Measurements from ENCODE around the gene TMEM131.

The TMEM131 gene

DNA sequence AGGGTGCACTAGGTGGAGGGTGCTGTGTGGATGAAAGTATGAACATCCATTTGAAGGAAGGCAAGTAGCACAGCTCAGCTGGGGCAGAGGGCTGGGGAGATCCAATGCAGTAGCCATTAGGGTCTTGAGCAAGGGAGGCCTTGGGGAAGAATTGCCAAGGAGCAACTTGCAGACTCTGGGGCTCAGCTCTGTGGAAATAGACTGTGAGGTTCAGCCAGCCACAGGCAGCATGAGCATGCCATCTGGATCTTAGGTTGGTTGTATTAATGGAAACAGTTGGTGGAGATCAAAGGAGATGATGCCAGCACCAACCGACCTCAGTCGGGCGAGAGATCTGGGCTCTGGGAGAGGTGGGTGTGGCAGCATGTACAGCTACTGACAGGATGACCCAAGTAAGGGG lies 276.8 kb downstream of the TMEM131 start:
- Histone ChIP-seq H2BK12ac (ENCODE audit: low read length) (no peak overlapping the region), H3K9ac (ENCODE audit: low read depth, low read length, poor library complexity) (no peak overlapping the region), H2AFZ (ENCODE audit: low read length) (no peak overlapping the region), H3K4me3 (ENCODE audit: low read length in 2 of 2) (no peak overlapping the region), H4K8ac (ENCODE audit: low read depth, low read length) (no peak overlapping the region), H3K4ac (ENCODE audit: low read length) (no peak overlapping the region), H2BK15ac (ENCODE audit: low read length) (no peak overlapping the region), H3K27me3 (ENCODE audit: control insufficient read depth in 3 of 3, insufficient read depth in 3 of 3, low read depth in 1 of 3, low read length in 3 of 3) (no peaks in the 10 kb centered on the region), H3K14ac (ENCODE audit: low read length) (no peak overlapping the region), H3K36me3 (replicated peaks in 1 of 2; ENCODE audit: control insufficient read depth in 2 of 2, insufficient read depth in 2 of 2, low read length in 2 of 2) (no peaks in the 10 kb centered on the region), H2AK5ac (ENCODE audit: low read depth, low read length) (peak overlapping the region; percentile 34), H3K23ac (ENCODE audit: low read depth, low read length, poor library complexity) (no peak overlapping the region), H3K4me1 (ENCODE audit: control insufficient read depth in 2 of 2, insufficient read depth in 1 of 2, low read depth in 1 of 2, low read length in 2 of 2) (peaks cover 2 to 4% of the 10 kb centered on the region in 2 donors), H3K9me3 (replicated peaks in 1 of 2; ENCODE audit: control insufficient read depth in 2 of 2, insufficient read depth in 1 of 2, low read depth in 1 of 2, low read length in 2 of 2) (no peaks in the 10 kb centered on the region), H3K27ac (replicated peaks; ENCODE audit: low read length) (no peak overlapping the region), H4K91ac (ENCODE audit: low read depth, low read length, poor library complexity) (no peak overlapping the region), H2BK5ac (ENCODE audit: low read length) (no peak overlapping the region), H3K18ac (ENCODE audit: low read length) (no peak overlapping the region), H3K79me1 (ENCODE audit: low read depth, low read length) (no peaks in the 10 kb centered on the region), H3K4me2 (ENCODE audit: insufficient read depth, low read length, poor library complexity, severe bottlenecking) (no peak overlapping the region), H2BK120ac (ENCODE audit: low read depth, low read length) (no peak overlapping the region)
- WGBS, 2 donors (ENCODE audit: extremely low coverage in 2 of 2, insufficient read length in 2 of 2, insufficient replicate concordance in 1 of 2) = no CpG with 5 or more reads among the region's 3 CpGs
- no peak for DNase-seq (ENCODE audit: low spot score)

- H3K23ac ChIP-seq (ENCODE audit: low read depth, low read length, poor library complexity) = no peak overlapping the region
- H3K9me3 ChIP-seq (replicated peaks in 1 of 2; ENCODE audit: control insufficient read depth in 2 of 2, insufficient read depth in 1 of 2, low read depth in 1 of 2, low read length in 2 of 2) = no peaks in the 10 kb centered on the region
- H2AK5ac ChIP-seq (ENCODE audit: low read depth, low read length) = peak overlapping the region; percentile 24
- no peaks in the 10 kb centered on the region for H3K36me3 ChIP-seq (replicated peaks in 1 of 2; ENCODE audit: control insufficient read depth in 2 of 2, insufficient read depth in 2 of 2, low read length in 2 of 2)
- no peak overlapping the region for H2BK120ac ChIP-seq (ENCODE audit: low read depth, low read length)
- peak overlapping the region in 1 of 2 donors; percentile 6 for H3K4me3 ChIP-seq (ENCODE audit: low read length in 2 of 2)
- peaks cover 2 to 4% of the 10 kb centered on the region in 2 donors for H3K4me1 ChIP-seq (ENCODE audit: control insufficient read depth in 2 of 2, insufficient read depth in 1 of 2, low read depth in 1 of 2, low read length in 2 of 2)
- H2BK12ac ChIP-seq (ENCODE audit: low read length) = no peak overlapping the region
- no peak overlapping the region for H3K4me2 ChIP-seq (ENCODE audit: insufficient read depth, low read length, poor library complexity, severe bottlenecking)
- no peak overlapping the region for H2BK15ac ChIP-seq (ENCODE audit: low read length)
- H3K27me3 ChIP-seq (ENCODE audit: control insufficient read depth in 3 of 3, insufficient read depth in 3 of 3, low read depth in 1 of 3, low read length in 3 of 3) = no peaks in the 10 kb centered on the region
- H3K27ac ChIP-seq (replicated peaks; ENCODE audit: low read length) = no peak overlapping the region
- no peak overlapping the region for H4K8ac ChIP-seq (ENCODE audit: low read depth, low read length)
- H3K18ac ChIP-seq (ENCODE audit: low read length) = peak overlapping the region; percentile 33
- no peak overlapping the region for H3K14ac ChIP-seq (ENCODE audit: low read length)
- H3K4ac ChIP-seq (ENCODE audit: low read length) = no peak overlapping the region
- H3K9ac ChIP-seq (ENCODE audit: low read depth, low read length, poor library complexity) = no peak overlapping the region
- DNase-seq (ENCODE audit: low spot score) = no peak
- no peaks in the 10 kb centered on the region for H3K79me1 ChIP-seq (ENCODE audit: low read depth, low read length)
- peak overlapping the region; percentile 61 for H2AFZ ChIP-seq (ENCODE audit: low read length)
- H2BK5ac ChIP-seq (ENCODE audit: low read length) = no peak overlapping the region
- whole genome bisulfite sequencing, 2 donors (ENCODE audit: extremely low coverage in 2 of 2, insufficient read length in 2 of 2, insufficient replicate concordance in 1 of 2) = no CpG with 5 or more reads among the region's 21 CpGs
- no peak overlapping the region for H4K91ac ChIP-seq (ENCODE audit: low read depth, low read length, poor library complexity)
Measured at GRCh38 chr2:97718051-97718882, 277.5 kb downstream of the TMEM131 start.

- no CpG with 5 or more reads among the region's 3 CpGs for WGBS, 2 donors (ENCODE audit: extremely low coverage in 2 of 2, insufficient read length in 2 of 2, insufficient replicate concordance in 1 of 2)
- DNase-seq (ENCODE audit: low spot score) = no peak
- no peak overlapping the region for H2AK5ac ChIP-seq (ENCODE audit: low read depth, low read length)
Measured at GRCh38 chr2:97717613-97717995, 278.1 kb downstream of the TMEM131 start.

GRCh38 chr2:97716695-97717612 lies 278.8 kb downstream of the TMEM131 start:
- Histone ChIP-seq H3K4me1 (ENCODE audit: control insufficient read depth in 2 of 2, insufficient read depth in 1 of 2, low read depth in 1 of 2, low read length in 2 of 2) (peaks cover 2 to 4% of the 10 kb centered on the region in 2 donors), H3K4me2 (ENCODE audit: insufficient read depth, low read length, poor library complexity, severe bottlenecking) (no peak overlapping the region), H3K9me3 (replicated peaks in 1 of 2; ENCODE audit: control insufficient read depth in 2 of 2, insufficient read depth in 1 of 2, low read depth in 1 of 2, low read length in 2 of 2) (no peaks in the 10 kb centered on the region), H4K91ac (ENCODE audit: low read depth, low read length, poor library complexity) (no peak overlapping the region), H4K8ac (ENCODE audit: low read depth, low read length) (no peak overlapping the region), H3K79me1 (ENCODE audit: low read depth, low read length) (no peaks in the 10 kb centered on the region), H3K14ac (ENCODE audit: low read length) (no peak overlapping the region), H3K4ac (ENCODE audit: low read length) (peak overlapping the region; percentile 58), H2BK5ac (ENCODE audit: low read length) (peak overlapping the region; percentile 3), H3K36me3 (replicated peaks in 1 of 2; ENCODE audit: control insufficient read depth in 2 of 2, insufficient read depth in 2 of 2, low read length in 2 of 2) (no peaks in the 10 kb centered on the region), H3K23ac (ENCODE audit: low read depth, low read length, poor library complexity) (peak overlapping the region; percentile 37), H2BK15ac (ENCODE audit: low read length) (peak overlapping the region; percentile 77), H2AFZ (ENCODE audit: low read length) (no peak overlapping the region), H3K18ac (ENCODE audit: low read length) (peak overlapping the region; percentile 87), H3K27ac (replicated peaks; ENCODE audit: low read length) (no peak overlapping the region), H3K4me3 (ENCODE audit: low read length in 2 of 2) (no peak overlapping the region), H2AK5ac (ENCODE audit: low read depth, low read length) (peak overlapping the region; percentile 56), H3K27me3 (ENCODE audit: control insufficient read depth in 3 of 3, insufficient read depth in 3 of 3, low read depth in 1 of 3, low read length in 3 of 3) (no peaks in the 10 kb centered on the region), H3K9ac (ENCODE audit: low read depth, low read length, poor library complexity) (no peak overlapping the region), H2BK12ac (ENCODE audit: low read length) (peak overlapping the region; percentile 17), H2BK120ac (ENCODE audit: low read depth, low read length) (no peak overlapping the region)
- no CpG with 5 or more reads among the region's 21 CpGs for WGBS, 2 donors (ENCODE audit: extremely low coverage in 2 of 2, insufficient read length in 2 of 2, insufficient replicate concordance in 1 of 2)
- DNase-seq (ENCODE audit: low spot score) = no peak

More at GRCh38 chr2:97717613-97717995, 278.1 kb downstream of the TMEM131 start:
- Histone ChIP-seq H2BK5ac (ENCODE audit: low read length) (no peak overlapping the region), H2BK120ac (ENCODE audit: low read depth, low read length) (no peak overlapping the region), H3K9ac (ENCODE audit: low read depth, low read length, poor library complexity) (no peak overlapping the region), H2BK12ac (ENCODE audit: low read length) (no peak overlapping the region), H3K14ac (ENCODE audit: low read length) (no peak overlapping the region), H3K4me3 (ENCODE audit: low read length in 2 of 2) (no peak overlapping the region), H2AFZ (ENCODE audit: low read length) (peak overlapping the region; percentile 61), H3K18ac (ENCODE audit: low read length) (no peak overlapping the region), H3K4ac (ENCODE audit: low read length) (no peak overlapping the region), H3K23ac (ENCODE audit: low read depth, low read length, poor library complexity) (no peak overlapping the region), H3K9me3 (replicated peaks in 1 of 2; ENCODE audit: control insufficient read depth in 2 of 2, insufficient read depth in 1 of 2, low read depth in 1 of 2, low read length in 2 of 2) (no peaks in the 10 kb centered on the region), H3K79me1 (ENCODE audit: low read depth, low read length) (no peaks in the 10 kb centered on the region), H3K27ac (replicated peaks; ENCODE audit: low read length) (no peak overlapping the region), H3K4me2 (ENCODE audit: insufficient read depth, low read length, poor library complexity, severe bottlenecking) (no peak overlapping the region), H2BK15ac (ENCODE audit: low read length) (no peak overlapping the region), H4K8ac (ENCODE audit: low read depth, low read length) (no peak overlapping the region), H3K4me1 (ENCODE audit: control insufficient read depth in 2 of 2, insufficient read depth in 1 of 2, low read depth in 1 of 2, low read length in 2 of 2) (peaks cover 2 to 4% of the 10 kb centered on the region in 2 donors), H3K27me3 (ENCODE audit: control insufficient read depth in 3 of 3, insufficient read depth in 3 of 3, low read depth in 1 of 3, low read length in 3 of 3) (no peaks in the 10 kb centered on the region), H3K36me3 (replicated peaks in 1 of 2; ENCODE audit: control insufficient read depth in 2 of 2, insufficient read depth in 2 of 2, low read length in 2 of 2) (no peaks in the 10 kb centered on the region), H4K91ac (ENCODE audit: low read depth, low read length, poor library complexity) (no peak overlapping the region)

Measured in neuronal stem cell (in vitro differentiated cells).